Bronchial epithelial cell (primary cell): ENCODE results near the gene EVA1C. TPM values are rescaled to one million over a fixed set of nuclear protein-coding genes. Genes with fewer than 3 reads are reported as not detected.
"Not testable (repeated sequence)": the region's sequence is repeated elsewhere in the genome, so short reads cannot be mapped to it uniquely, and the experiment has no call there.

Experiments used
- DNase-seq: peaks from one replicate; pipeline ENCODE4 v3.0.0-alpha.2; 2010; ENCODE audit warnings: low read depth
- FAIRE-seq: peaks from 2 replicates; lab custom pipeline; 2011; peaks lifted over from hg19 to GRCh38; lab: Jason Lieb, UNC
- H3K27me3 ChIP-seq: 2 replicates; pipeline ENCODE4 v1.5.1; 2011; ENCODE audit warnings: low read length; ENCODE audit not compliant: control insufficient read depth, insufficient read depth
- H3K36me3 ChIP-seq: 2 replicates; pipeline ENCODE4 v1.5.1; 2011; ENCODE audit warnings: low read length; ENCODE audit not compliant: control insufficient read depth, insufficient read depth
- H3K4me3 ChIP-seq: 2 replicates; pipeline ENCODE4 v1.5.1; 2011; ENCODE audit warnings: mild to moderate bottlenecking, low read depth, low read length, control low read depth
- CTCF ChIP-seq: IDR thresholded peaks from 2 replicates; pipeline ENCODE4 v1.5.1; 2011; ENCODE audit warnings: mild to moderate bottlenecking, moderate library complexity, low read length, control low read depth, inconsistent platforms; ENCODE audit not compliant: insufficient read depth, severe bottlenecking
- total RNA-seq: library from RNA; depleted of rRNA; stranded (reverse); fragments of >200 nt; gene quantifications from 2 replicates; pipeline ENCODE4 v1.2.1, GENCODE V29; 2014

EVA1C gene
- total RNA-seq, 1 donor from 2014 or later, result 9.0 TPM

GRCh38 chr21:32523988-32524719 lies 111.6 kb downstream of the EVA1C start:
- no peak overlapping the region for H3K4me3 ChIP-seq
- H3K36me3 ChIP-seq, result no peaks in the 10 kb centered on the region
- H3K27me3 ChIP-seq, result no peaks in the 10 kb centered on the region
- no peak for TF ChIP-seq CTCF
- DNase-seq, result peak; percentile 78
- FAIRE-seq, result no peak

- no peak overlapping the region for H3K4me3 ChIP-seq
- no peaks in the 10 kb centered on the region for H3K36me3 ChIP-seq
- DNase-seq (no peak), FAIRE-seq (no peak)
- TF ChIP-seq CTCF, result no peak
- no peaks in the 10 kb centered on the region for H3K27me3 ChIP-seq
These were observed 112.8 kb downstream of the EVA1C start for GRCh38 chr21:32525282-32525681.

- H3K36me3 ChIP-seq, result no peaks in the 10 kb centered on the region
- no peak for TF ChIP-seq CTCF
- H3K27me3 ChIP-seq, result no peaks in the 10 kb centered on the region
- no peak for FAIRE-seq
- no peak overlapping the region for H3K4me3 ChIP-seq
- no peak for DNase-seq
These were observed 117.2 kb downstream of the EVA1C start for GRCh38 chr21:32529679-32530078.

- H3K4me3 ChIP-seq, H3K36me3 ChIP-seq, FAIRE-seq, DNase-seq, H3K27me3 ChIP-seq: not testable (repeated sequence)
These were observed 118.3 kb downstream of the EVA1C start for GRCh38 chr21:32530809-32531208.

- H3K36me3 ChIP-seq, FAIRE-seq, H3K27me3 ChIP-seq, H3K4me3 ChIP-seq: not testable (repeated sequence)
- peak; percentile 59 for DNase-seq
These were observed 119.1 kb downstream of the EVA1C start for GRCh38 chr21:32531561-32531960.

GRCh38 chr21:32532636-32533035 lies 120.1 kb downstream of the EVA1C start:
- Histone ChIP-seq H3K36me3 (no peaks in the 10 kb centered on the region), H3K4me3 (no peak overlapping the region), H3K27me3 (no peaks in the 10 kb centered on the region)
- TF ChIP-seq CTCF, result no peak
- FAIRE-seq (no peak), DNase-seq (no peak)

- DNase-seq (no peak), FAIRE-seq (no peak)
- no peaks in the 10 kb centered on the region for H3K36me3 ChIP-seq
- H3K27me3 ChIP-seq, result no peaks in the 10 kb centered on the region
- no peak overlapping the region for H3K4me3 ChIP-seq
- TF ChIP-seq CTCF, result no peak
These were observed 120.5 kb downstream of the EVA1C start for GRCh38 chr21:32533053-32533452.
